K562 (cell line): Measurements from ENCODE around the gene SMARCB1. TPM values are rescaled to one million over a fixed set of nuclear protein-coding genes. Genes with fewer than 3 reads are reported as not detected.

Experiments
- ATAC-seq: fragments of 200-7000 bp; cut with Tn5 transposase; 3 replicates; pipeline ENCODE4 v1.9.1; 2020; ENCODE audit warnings: moderate library complexity
- BruUV-seq: library from RNA; stranded (reverse); fragments of 400-500 nt; replicated peaks from 2 replicates; lab custom pipeline; 2021; lab: Mats Ljungman, UMichigan
- CTCF ChIA-PET: fragments of 300-600 bp; formaldehyde crosslinking; extraction: SDS; loops from one replicate; lab custom pipeline; 2021; ENCODE audit warnings: low intra/inter-chr PET ratio; lab: Yijun Ruan, JAX
- POLR2A ChIA-PET: fragments of 300-600, 350-650 bp; sonication (Branson Sonifier 250); formaldehyde crosslinking; extraction: SDS; loops from one replicate; lab custom pipeline; 2021; ENCODE audit warnings: antibody characterized with exemption, inconsistent platforms; lab: Yijun Ruan, JAX
- DNase-seq, 4 experiments: peaks; one replicate each; pipeline versions ENCODE4 v3.0.0 to v3.0.0-alpha.2; 2011 to 2018; ENCODE audit warnings: low spot score in 3 of 4, mixed read lengths in 3 of 4; ENCODE audit errors: extremely low read depth in 1 of 4
- FAIRE-seq: peaks from 2 replicates; lab custom pipeline; 2011; peaks lifted over from hg19 to GRCh38; lab: Jason Lieb, UNC
- H2AFZ ChIP-seq: 2 replicates; pipeline ENCODE4 v1.6.0; 2011; ENCODE audit warnings: low read depth, low read length, control low read depth, inconsistent platforms
- H3K27ac ChIP-seq: fragments of 200-600 bp; 3 replicates; pipeline ENCODE4 v1.8.0; 2011; ENCODE audit warnings: low read depth, mild to moderate bottlenecking, control low read depth, inconsistent platforms, low read length, moderate library complexity, mixed read lengths; ENCODE audit errors: extremely low read depth
- H3K27me3 ChIP-seq, 2 experiments: fragments of 300-600 bp in 1 of 2; 2 replicates in 1 of 2; 3 replicates in 1 of 2; pipeline versions ENCODE4 v1.6.0 to v1.8.0; 2011; ENCODE audit warnings: inconsistent platforms in 2 of 2, low read length in 2 of 2, mild to moderate bottlenecking in 1 of 2, mixed read lengths in 1 of 2, moderate library complexity in 1 of 2; ENCODE audit not compliant: control insufficient read depth in 2 of 2, insufficient read depth in 2 of 2
- H3K36me3 ChIP-seq: fragments of 300-600 bp; 3 replicates; pipeline ENCODE4 v1.8.0; 2011; ENCODE audit warnings: mild to moderate bottlenecking, low read length, inconsistent platforms; ENCODE audit not compliant: control insufficient read depth, insufficient read depth
- H3K4me1 ChIP-seq, 2 experiments: fragments of 200-600 bp in 1 of 2; replicated peaks in 1 of 2; 2 replicates in 1 of 2; 3 replicates in 1 of 2; pipeline versions ENCODE4 v1.5.1 to v1.8.0; 2011; ENCODE audit warnings: inconsistent platforms in 2 of 2, low read length in 2 of 2, mild to moderate bottlenecking in 1 of 2, mixed read lengths in 1 of 2, moderate library complexity in 1 of 2; ENCODE audit not compliant: control insufficient read depth in 2 of 2, insufficient read depth in 2 of 2
- H3K4me2 ChIP-seq: 2 replicates; pipeline ENCODE4 v1.6.1; 2011; ENCODE audit warnings: low read length, control low read depth, inconsistent platforms, mixed read lengths; ENCODE audit not compliant: insufficient read depth
- H3K4me3 ChIP-seq: fragments of 200-600 bp; sonication (generic), shearing (Covaris generic); 2 replicates; pipeline ENCODE4 v1.5.1; 2016; ENCODE audit warnings: control low read depth, inconsistent platforms
- H3K79me2 ChIP-seq: fragments of 200-600 bp; 3 replicates; pipeline ENCODE4 v1.8.0; 2011; ENCODE audit warnings: low read length, inconsistent platforms; ENCODE audit not compliant: control insufficient read depth, insufficient read depth
- H3K9ac ChIP-seq, 2 experiments: 2 replicates each; pipeline versions ENCODE4 v1.6.0 to v1.6.1; 2011; ENCODE audit warnings: low read depth in 2 of 2, low read length in 2 of 2, control low read depth in 1 of 2, inconsistent platforms in 1 of 2, mild to moderate bottlenecking in 1 of 2, mixed read lengths in 1 of 2; ENCODE audit not compliant: insufficient read depth in 1 of 2
- H3K9me1 ChIP-seq: one replicate; pipeline ENCODE4 v1.6.0; 2011; ENCODE audit warnings: inconsistent platforms, mild to moderate bottlenecking, low read length, moderate library complexity; ENCODE audit not compliant: control insufficient read depth, insufficient read depth
- H3K9me3 ChIP-seq: replicated peaks from 2 replicates; pipeline ENCODE4 v1.5.1; 2011; ENCODE audit warnings: low read depth, low read length, inconsistent platforms; ENCODE audit not compliant: control insufficient read depth, insufficient read depth
- H4K20me1 ChIP-seq: replicated peaks from 2 replicates; pipeline ENCODE4 v1.6.1; 2011; ENCODE audit warnings: low read length, inconsistent platforms, mixed read lengths; ENCODE audit not compliant: control insufficient read depth, insufficient read depth
- CBFA2T3 ChIP-seq: fragments of 450-650 bp; IDR thresholded peaks from 2 replicates; pipeline ENCODE4 v1.6.1; 2017
- CC2D1A ChIP-seq: fragments of 450-650 bp; IDR thresholded peaks from 2 replicates; pipeline ENCODE4 v1.6.1; 2017; ENCODE audit warnings: mild to moderate bottlenecking
- CCAR2 ChIP-seq: fragments of 200-400 bp; formaldehyde crosslinking; IDR thresholded peaks from 2 replicates; pipeline ENCODE4 v1.6.1; 2017; ENCODE audit warnings: mild to moderate bottlenecking, low read depth, low read length
- ERF ChIP-seq: fragments of 450-650 bp; formaldehyde crosslinking; IDR thresholded peaks from 2 replicates; pipeline ENCODE4 v1.4.0; 2020; ENCODE audit warnings: mild to moderate bottlenecking, mixed read lengths
- GABPB1 ChIP-seq: sonication (generic); formaldehyde crosslinking; IDR thresholded peaks from 2 replicates; pipeline ENCODE4 v1.8.0; 2022; ENCODE audit warnings: mild to moderate bottlenecking, missing genetic modification reagents
- HSF4 ChIP-seq: fragments of 250-450 bp; sonication (Bioruptor Pico); IDR thresholded peaks from 2 replicates; pipeline ENCODE4 v2.1.2; 2022; ENCODE audit warnings: mild to moderate bottlenecking, moderate library complexity, borderline replicate concordance
- NELFE ChIP-seq: IDR thresholded peaks from 2 replicates; pipeline ENCODE4 v1.6.1; 2011; ENCODE audit warnings: mild to moderate bottlenecking; ENCODE audit not compliant: insufficient read depth, insufficient read length
- NFIX ChIP-seq: fragments of 250-450 bp; sonication (Bioruptor Pico); IDR thresholded peaks from 2 replicates; pipeline ENCODE4 v1.4.0; 2020; ENCODE audit warnings: low read depth, mild to moderate bottlenecking, moderate library complexity
- NR2F6 ChIP-seq: fragments of 450-650 bp; formaldehyde crosslinking; IDR thresholded peaks from 2 replicates; pipeline ENCODE4 v1.4.0; 2020; ENCODE audit warnings: mild to moderate bottlenecking
- NUFIP1 ChIP-seq: fragments of 450-650 bp; IDR thresholded peaks from 2 replicates; pipeline ENCODE4 v1.6.1; 2018; ENCODE audit not compliant: partially characterized antibody
- PHF8 ChIP-seq: fragments of 200-600 bp; sonication (generic); IDR thresholded peaks from 2 replicates; pipeline ENCODE4 v1.6.1; 2012; ENCODE audit warnings: mixed run types, mild to moderate bottlenecking, inconsistent platforms, low read length, moderate library complexity, borderline replicate concordance
- SIX5 ChIP-seq, 2 experiments: IDR thresholded peaks; 2 replicates each; pipeline ENCODE4 v1.6.1; 2011; ENCODE audit warnings: low read length in 2 of 2, borderline replicate concordance in 1 of 2, low read depth in 1 of 2, mild to moderate bottlenecking in 1 of 2, moderate library complexity in 1 of 2; ENCODE audit not compliant: insufficient read depth in 1 of 2
- TCF7 ChIP-seq: sonication (generic); IDR thresholded peaks from 2 replicates; pipeline ENCODE4 v1.6.1; 2016; ENCODE audit warnings: antibody characterized with exemption, borderline replicate concordance
- TEAD4 ChIP-seq, 2 experiments: sonication (generic) in 1 of 2; formaldehyde crosslinking in 1 of 2; IDR thresholded peaks; 2 replicates each; pipeline versions ENCODE4 v1.6.1 to v1.8.0; 2012 to 2022; ENCODE audit warnings: borderline replicate concordance in 1 of 2, inconsistent platforms in 1 of 2, low read length in 1 of 2, mild to moderate bottlenecking in 1 of 2, missing genetic modification reagents in 1 of 2
- TFAM ChIP-seq: fragments of 250-450 bp; sonication (Bioruptor Pico); conservative IDR thresholded peaks from 2 replicates; pipeline ENCODE4 v1.5.0; 2021; ENCODE audit warnings: mild to moderate bottlenecking, moderate library complexity
- U2AF2 ChIP-seq: fragments of 200-400 bp; formaldehyde crosslinking; optimal IDR thresholded peaks from 2 replicates; pipeline ENCODE3; 2017; ENCODE audit warnings: low read depth, mild to moderate bottlenecking, low read length
- YBX1 ChIP-seq: fragments of 450-650 bp; IDR thresholded peaks from 2 replicates; pipeline ENCODE4 v1.7.1; 2016; ENCODE audit warnings: mild to moderate bottlenecking
- WGBS: fragments of 100-300 bp; shearing (Covaris generic); methylation state at CpG from one replicate; pipeline ENCODE4 v1.1.6; 2016; ENCODE audit warnings: low coverage, mixed read lengths; ENCODE audit not compliant: insufficient coverage; ENCODE audit errors: missing lambda C conversion rate; 5-methylcytosine and 5-hydroxymethylcytosine counted together
- in situ Hi-C: fragments of 300-500 bp; cut with MboI; formaldehyde crosslinking; loops from 4 replicates; pipeline ENCODE4 v1.15.0; 2018; ENCODE audit warnings: inconsistent platforms, mixed read lengths
- intact Hi-C: fragments of 100-400 bp; cut with micrococcal nuclease; formaldehyde crosslinking; loops from 2 replicates; pipeline ENCODE4 v1.14.2; 2022
- polyA plus RNA-seq, 8 experiments: library from polyadenylated mRNA; depleted of rRNA in 4 of 8; stranded (reverse) in 5 of 8; unstranded in 3 of 8; fragments of >200 nt; fragmentation: Nextera tagmentation in 2 of 8; fragmentation: Illumina TruSeq in 1 of 8; extraction: Ambion mirVana in 2 of 8; extraction: Trizol in 1 of 8; gene quantifications; 2 replicates each; pipeline versions ENCODE4 v1.2.1 to v1.2.3, GENCODE V29; 2011 to 2014; ENCODE audit warnings: inconsistent platforms in 1 of 8, missing spikeins in 1 of 8
- total RNA-seq, 7 experiments: library from RNA; depleted of rRNA in 6 of 7; stranded (reverse); fragments of >200 nt in 6 of 7; fragmentation: Illumina TruSeq in 2 of 7; extraction: Trizol in 2 of 7; gene quantifications; 2 replicates each; pipeline versions ENCODE4 v1.2.1 to v1.2.3, GENCODE V29; 2011 to 2021; ENCODE audit warnings: low replicate concordance in 1 of 7
- TF ChIP-seq, protein P1 (sequence below): fragments of 450-650 bp; formaldehyde crosslinking; IDR thresholded peaks from 2 replicates; pipeline ENCODE4 v1.4.0; 2020; ENCODE audit warnings: mild to moderate bottlenecking, moderate library complexity
- TF ChIP-seq, protein P2 (sequence below): sonication (generic); formaldehyde crosslinking; IDR thresholded peaks from 2 replicates; pipeline ENCODE4 v1.8.1; 2023; ENCODE audit warnings: mild to moderate bottlenecking, missing genetic modification reagents

SMARCB1 gene
- total and polyA plus RNA-seq, 9 of the 15 experiments (the other 6 are each of a cell fraction or from before 2014, with no cell fraction given) = 1.2 to 113 (median 65.4) TPM

GRCh38 chr22:23816156-23816976 is 29.6 kb downstream of the SMARCB1 start (continued):
- TF ChIP-seq CBFA2T3 (no peak), TCF7 (no peak)

DNA sequence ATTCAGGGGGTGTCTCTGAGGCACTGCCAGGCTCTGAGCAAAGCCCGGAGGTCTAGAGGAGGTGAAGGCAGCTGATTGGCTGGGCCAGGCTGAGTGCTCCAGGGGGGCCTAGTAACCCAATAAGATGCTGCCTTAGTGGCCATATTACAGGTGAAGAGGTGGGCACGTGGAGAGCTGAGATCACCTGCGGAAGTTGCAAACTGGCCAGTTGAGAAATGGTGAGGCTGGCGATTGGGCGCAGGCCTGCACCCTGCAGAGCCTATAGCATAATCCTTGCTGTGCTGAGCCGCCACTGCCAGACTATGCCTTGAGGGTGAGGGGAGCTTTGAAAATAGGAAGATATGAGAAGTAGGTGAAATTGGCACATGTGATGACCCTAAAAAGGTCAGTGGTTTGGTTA is 30.4 kb downstream of the SMARCB1 start:
- intact Hi-C loops = no loop called here
- Histone ChIP-seq H3K27me3 (no peaks in the 10 kb centered on the region), H3K4me1 (no peaks in the 10 kb centered on the region; a peak in 1 of 5 replicates), H4K20me1 (no peaks in the 10 kb centered on the region), H3K9me1 (no peaks in the 10 kb centered on the region), H3K4me3 (no peak overlapping the region), H3K9ac (no peak overlapping the region), H3K36me3 (peaks cover 39% of the 10 kb centered on the region; the same call in 2 of the 3 replicates), H3K27ac (no peak overlapping the region), H3K4me2 (no peak overlapping the region), H2AFZ (no peak overlapping the region), H3K9me3 (no peaks in the 10 kb centered on the region), H3K79me2 (no peaks in the 10 kb centered on the region)
- ChIA-PET POLR2A (no interaction called here), CTCF (no interaction called here)
- TF ChIP-seq TFAM (CRISPR knock-in tag) (no peak), U2AF2 (no peak), ERF (no peak), NFIX (CRISPR knock-in tag) (no peak), NR2F6 (no peak), HSF4 (no peak), TEAD4 (IDR thresholded peaks at IDR 0.05; ENCODE audit: low read length) (no peak), TEAD4 (CRISPR knock-in tag; IDR thresholded peaks at IDR 0.05; ENCODE audit: borderline replicate concordance) (no peak), YBX1 (no peak), GABPB1 (CRISPR knock-in tag) (no peak), SIX5 (IDR thresholded peaks at IDR 0.05; ENCODE audit: borderline replicate concordance in 1 of 2, insufficient read depth in 1 of 2, low read depth in 1 of 2, low read length in 2 of 2) (no peak), PHF8 (no peak), CCAR2 (no peak), NELFE (no peak), NUFIP1 (no peak), CC2D1A (no peak)
- TF ChIP-seq, protein P1, sequence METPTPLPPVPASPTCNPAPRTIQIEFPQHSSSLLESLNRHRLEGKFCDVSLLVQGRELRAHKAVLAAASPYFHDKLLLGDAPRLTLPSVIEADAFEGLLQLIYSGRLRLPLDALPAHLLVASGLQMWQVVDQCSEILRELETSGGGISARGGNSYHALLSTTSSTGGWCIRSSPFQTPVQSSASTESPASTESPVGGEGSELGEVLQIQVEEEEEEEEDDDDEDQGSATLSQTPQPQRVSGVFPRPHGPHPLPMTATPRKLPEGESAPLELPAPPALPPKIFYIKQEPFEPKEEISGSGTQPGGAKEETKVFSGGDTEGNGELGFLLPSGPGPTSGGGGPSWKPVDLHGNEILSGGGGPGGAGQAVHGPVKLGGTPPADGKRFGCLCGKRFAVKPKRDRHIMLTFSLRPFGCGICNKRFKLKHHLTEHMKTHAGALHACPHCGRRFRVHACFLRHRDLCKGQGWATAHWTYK (CRISPR knock-in tag) = no peak
- TF ChIP-seq, protein P2, sequence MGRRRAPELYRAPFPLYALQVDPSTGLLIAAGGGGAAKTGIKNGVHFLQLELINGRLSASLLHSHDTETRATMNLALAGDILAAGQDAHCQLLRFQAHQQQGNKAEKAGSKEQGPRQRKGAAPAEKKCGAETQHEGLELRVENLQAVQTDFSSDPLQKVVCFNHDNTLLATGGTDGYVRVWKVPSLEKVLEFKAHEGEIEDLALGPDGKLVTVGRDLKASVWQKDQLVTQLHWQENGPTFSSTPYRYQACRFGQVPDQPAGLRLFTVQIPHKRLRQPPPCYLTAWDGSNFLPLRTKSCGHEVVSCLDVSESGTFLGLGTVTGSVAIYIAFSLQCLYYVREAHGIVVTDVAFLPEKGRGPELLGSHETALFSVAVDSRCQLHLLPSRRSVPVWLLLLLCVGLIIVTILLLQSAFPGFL (CRISPR knock-in tag) = no peak
- in situ Hi-C loops = no loop called here
- DNase-seq = no peak
- BruUV-seq = no TSS peak
- no peak for ATAC-seq
- 100% methylated on average over 6 of the region's 6 CpGs for WGBS
- FAIRE-seq = no peak
